HL-60/S4 treated with phorbol 12-myristate 13-acetate at 8.2 ng/mL for 4 days and 3 days (cell line): ENCODE results near the gene SPPL2A.
"Not testable (repeated sequence)": the region's sequence is repeated elsewhere in the genome, so short reads cannot be mapped to it uniquely, and the experiment has no call there.

Experiments used
- in situ Hi-C: fragments of 300-500 bp; cut with MboI; formaldehyde crosslinking; loops from 2 replicates; pipeline ENCODE4 v1.15.0; 2022; ENCODE audit warnings: low sequenced_read_pairs

The SPPL2A gene, protein sequence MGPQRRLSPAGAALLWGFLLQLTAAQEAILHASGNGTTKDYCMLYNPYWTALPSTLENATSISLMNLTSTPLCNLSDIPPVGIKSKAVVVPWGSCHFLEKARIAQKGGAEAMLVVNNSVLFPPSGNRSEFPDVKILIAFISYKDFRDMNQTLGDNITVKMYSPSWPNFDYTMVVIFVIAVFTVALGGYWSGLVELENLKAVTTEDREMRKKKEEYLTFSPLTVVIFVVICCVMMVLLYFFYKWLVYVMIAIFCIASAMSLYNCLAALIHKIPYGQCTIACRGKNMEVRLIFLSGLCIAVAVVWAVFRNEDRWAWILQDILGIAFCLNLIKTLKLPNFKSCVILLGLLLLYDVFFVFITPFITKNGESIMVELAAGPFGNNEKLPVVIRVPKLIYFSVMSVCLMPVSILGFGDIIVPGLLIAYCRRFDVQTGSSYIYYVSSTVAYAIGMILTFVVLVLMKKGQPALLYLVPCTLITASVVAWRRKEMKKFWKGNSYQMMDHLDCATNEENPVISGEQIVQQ

GRCh38 chr15:50765195-50765967 is at the start of gene SPPL2A:
TSS of gene SPPL2A (minus strand) at chr15:50765706. CDS start at chr15:50765533, 173 bp downstream.
- in situ Hi-C loops, result no loop called here

- in situ Hi-C loops, result no loop called here
These were observed 49.1 kb upstream of the SPPL2A start for GRCh38 chr15:50814634-50815033.

- in situ Hi-C loops, result no loop called here
These were observed 48.4 kb upstream of the SPPL2A start for GRCh38 chr15:50813865-50814264.

GRCh38 chr15:50813089-50813488 is 47.6 kb upstream of the SPPL2A start:
- in situ Hi-C loops, result no loop called here

- in situ Hi-C loops, result not testable (repeated sequence)
These were observed 46.6 kb upstream of the SPPL2A start for GRCh38 chr15:50812181-50812506.

DNA sequence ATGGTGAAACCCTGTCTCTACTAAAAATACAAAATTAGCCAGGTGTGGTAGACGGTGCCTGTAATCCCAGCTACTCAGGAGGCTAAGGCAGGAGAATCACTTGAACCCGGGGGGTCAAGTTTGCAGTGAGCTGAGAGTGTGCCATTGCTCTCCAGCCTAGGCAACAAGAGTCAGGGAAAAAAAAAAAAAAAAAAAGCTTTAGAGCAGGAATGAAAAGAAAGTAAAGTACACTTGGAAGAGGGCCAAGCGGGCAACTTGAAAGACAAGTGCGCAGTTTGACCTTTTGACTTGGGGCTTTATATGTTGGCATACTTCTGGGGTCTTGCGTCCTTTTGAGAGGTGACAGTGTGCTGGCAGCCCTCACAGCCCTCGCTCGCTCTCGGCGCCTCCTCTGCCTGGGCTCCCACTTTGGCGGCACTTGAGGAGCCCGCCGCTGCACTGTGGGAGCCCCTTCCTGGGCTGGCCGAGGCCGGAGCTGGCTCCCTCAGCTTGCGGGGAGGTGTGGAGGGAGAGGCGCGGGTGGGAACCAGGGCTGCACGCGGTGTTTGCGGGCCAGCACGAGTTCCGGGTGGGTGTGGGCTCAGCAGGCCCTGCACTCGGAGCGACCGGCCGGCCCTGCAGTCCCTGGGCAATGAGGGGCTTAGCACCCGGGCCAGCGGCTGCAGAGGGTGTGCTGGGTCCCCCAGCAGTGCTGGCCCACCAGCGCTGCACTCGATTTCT is 46.1 kb upstream of the SPPL2A start:
- in situ Hi-C loops, result not testable (repeated sequence)

- in situ Hi-C loops, result no loop called here
These were observed 44.6 kb upstream of the SPPL2A start for GRCh38 chr15:50810128-50810527.

DNA sequence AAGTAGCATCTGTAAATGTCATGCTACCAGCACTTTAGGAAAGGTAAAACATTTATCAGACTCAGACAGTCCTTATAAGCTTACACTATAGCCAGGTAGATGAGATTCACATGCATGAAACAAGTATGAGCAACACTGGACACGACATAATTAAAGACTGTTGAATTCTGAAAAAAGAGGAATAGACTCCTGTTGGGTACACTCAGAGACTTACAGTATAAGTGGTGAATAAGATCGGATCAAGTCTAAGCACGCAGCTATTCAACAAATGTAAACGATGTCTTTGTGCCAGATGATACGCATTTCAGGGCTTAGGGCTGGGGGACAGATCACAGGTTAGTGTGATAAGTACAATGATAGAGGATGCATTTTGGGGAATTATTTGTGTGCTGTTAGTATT is 43.2 kb upstream of the SPPL2A start:
- in situ Hi-C loops, result no loop called here

- in situ Hi-C loops, result no loop called here
These were observed 38.1 kb upstream of the SPPL2A start for GRCh38 chr15:50803479-50804180.

DNA sequence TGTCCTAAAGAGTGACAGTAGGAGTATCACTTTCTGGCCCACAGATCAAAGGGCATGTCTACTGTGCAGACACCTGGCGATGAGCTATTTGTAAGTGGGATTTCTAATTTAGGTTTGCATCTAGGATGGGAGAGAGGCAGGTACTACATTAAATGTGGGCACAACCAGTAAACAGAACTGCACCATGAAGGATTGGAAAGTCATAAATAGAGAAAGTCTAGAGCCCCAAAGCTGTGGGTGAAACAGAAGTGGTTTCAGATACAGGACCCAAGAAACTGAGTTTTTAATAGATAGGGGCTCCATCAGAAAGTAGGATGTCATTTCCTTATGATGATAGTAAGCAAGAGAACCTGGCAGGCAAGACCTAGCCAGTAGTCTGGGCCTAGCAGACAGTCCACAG is 35.2 kb upstream of the SPPL2A start:
- in situ Hi-C loops, result no loop called here

DNA sequence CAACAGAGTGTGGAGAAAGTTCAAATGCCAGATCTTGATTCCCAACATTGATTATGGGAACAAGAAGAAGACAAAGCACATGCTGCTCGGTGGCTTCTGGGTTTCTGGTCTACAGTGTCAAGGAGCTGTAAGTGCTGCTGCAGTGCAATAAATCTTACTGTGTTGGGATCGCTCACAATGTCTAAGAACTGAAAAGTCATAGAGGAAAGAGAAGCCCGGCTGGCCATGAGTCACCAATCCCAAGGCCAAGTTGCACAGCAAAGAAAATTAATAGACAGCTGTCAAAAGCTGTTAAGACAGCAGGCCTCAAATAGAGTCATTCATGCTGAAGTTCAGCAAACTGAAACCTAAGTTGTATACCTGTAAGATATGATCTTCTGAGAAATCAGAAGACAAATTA is 33.2 kb upstream of the SPPL2A start:
- in situ Hi-C loops, result no loop called here

- in situ Hi-C loops, result no loop called here
These were observed 32.4 kb upstream of the SPPL2A start for GRCh38 chr15:50797926-50798325.

GRCh38 chr15:50791486-50791885 is 26.0 kb upstream of the SPPL2A start:
- in situ Hi-C loops, result no loop called here

DNA sequence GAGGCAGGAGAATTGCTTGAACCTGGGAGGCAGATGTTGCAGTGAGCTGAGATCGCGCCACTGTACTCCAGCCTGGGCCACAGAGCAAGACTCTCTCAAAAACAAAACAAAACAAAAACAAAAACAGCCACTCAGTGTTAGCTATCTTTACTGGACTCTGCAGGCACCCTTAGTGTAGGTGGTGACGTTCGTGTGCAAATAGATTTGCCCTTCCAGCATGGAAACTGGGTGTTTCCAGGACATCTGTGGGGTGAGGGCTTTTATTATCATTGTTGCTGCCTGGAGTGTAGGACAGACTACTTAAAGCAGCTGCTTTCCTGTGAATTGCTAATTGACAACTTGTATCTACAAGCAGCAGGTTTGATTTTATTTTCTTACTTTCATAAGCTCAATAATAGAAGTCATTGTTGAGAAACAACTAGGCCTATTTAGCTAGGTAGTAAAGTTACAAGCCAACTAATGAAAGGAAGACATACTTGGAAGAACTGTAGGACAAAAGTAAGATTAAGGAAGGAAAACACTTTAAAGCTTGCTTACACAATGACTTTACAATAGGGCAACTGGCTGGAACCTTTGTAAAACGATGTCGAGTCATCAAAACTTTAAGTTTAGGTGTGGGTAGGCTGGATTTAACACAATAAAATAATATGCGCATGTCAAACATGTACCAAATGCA is 25.4 kb upstream of the SPPL2A start:
- in situ Hi-C loops, result no loop called here

DNA sequence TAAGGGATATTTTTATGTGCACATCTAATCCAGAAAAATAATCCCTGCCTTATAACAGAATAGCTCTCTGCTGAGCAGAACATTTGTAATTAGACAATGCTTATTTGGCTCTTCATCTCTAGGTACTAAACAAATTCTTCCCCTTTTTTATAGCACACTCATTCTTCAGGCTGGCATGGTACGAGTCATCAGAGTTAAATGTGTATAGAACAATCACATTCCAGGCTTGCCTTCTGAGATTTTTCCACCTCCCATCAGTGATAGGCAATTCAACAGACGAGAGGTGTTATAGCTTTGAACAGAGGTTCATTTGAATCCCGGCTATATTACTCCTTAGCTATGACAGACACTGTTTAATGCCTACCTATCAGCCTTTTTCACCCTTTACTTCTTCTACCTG is 21.4 kb upstream of the SPPL2A start:
- in situ Hi-C loops, result no loop called here

DNA sequence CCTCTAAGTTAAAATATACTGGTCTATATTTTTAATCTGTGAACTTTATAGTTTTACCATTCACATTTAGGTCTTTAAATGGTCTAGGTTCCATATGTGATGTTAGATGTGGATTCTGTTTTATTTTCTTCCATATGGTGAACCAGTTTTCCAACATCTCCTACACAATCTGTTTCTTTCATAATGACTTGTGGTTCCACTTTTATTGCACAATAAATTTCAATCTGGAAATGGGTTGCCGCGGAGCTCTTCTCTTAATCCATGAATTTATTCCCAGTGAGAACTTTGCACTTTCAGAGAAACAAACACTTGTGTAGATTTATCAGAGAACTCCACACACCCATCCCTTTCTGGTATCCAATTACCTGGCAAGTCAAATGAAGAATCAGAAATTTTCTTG is 20.9 kb upstream of the SPPL2A start:
- in situ Hi-C loops, result no loop called here

GRCh38 chr15:50783895-50784294 is 18.4 kb upstream of the SPPL2A start:
- in situ Hi-C loops, result no loop called here

DNA sequence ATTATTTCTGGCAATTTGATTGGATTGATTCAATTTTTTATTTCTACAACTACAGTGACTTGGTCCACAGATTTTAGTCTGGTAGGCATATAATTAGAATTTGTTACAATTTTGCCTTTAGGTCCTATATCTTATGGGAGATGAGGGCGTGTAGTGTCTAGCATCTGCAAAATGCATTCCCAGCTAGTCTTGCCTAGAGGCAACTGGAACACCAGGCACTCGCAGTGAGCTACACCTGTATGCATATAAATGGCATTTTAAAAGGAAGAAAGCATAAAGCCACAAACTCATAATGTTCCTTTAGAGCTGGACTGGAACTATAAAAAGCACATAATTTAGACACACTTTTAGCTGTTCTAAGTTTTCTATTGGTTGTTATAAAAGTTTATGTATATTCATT is 17.9 kb upstream of the SPPL2A start:
- in situ Hi-C loops, result no loop called here

DNA sequence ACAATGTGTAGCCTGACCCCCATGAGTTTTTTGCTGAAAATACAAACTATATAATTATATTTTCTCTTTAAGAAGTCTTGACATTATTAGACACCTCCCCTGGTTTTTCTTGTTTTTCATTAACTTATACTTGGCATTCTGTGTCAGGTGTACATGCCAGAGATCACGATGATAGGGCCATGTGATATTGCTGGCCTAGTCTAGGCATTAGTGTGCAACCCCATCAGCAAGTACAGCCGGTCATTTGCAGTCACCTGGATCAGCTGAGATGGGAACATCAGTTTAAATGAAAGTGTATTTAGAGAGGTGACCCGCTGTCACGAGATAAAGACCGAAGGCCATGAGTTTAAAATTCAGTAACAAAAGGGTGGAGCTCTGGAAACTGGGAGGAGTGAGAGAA is 12.6 kb upstream of the SPPL2A start:
- in situ Hi-C loops, result no loop called here

DNA sequence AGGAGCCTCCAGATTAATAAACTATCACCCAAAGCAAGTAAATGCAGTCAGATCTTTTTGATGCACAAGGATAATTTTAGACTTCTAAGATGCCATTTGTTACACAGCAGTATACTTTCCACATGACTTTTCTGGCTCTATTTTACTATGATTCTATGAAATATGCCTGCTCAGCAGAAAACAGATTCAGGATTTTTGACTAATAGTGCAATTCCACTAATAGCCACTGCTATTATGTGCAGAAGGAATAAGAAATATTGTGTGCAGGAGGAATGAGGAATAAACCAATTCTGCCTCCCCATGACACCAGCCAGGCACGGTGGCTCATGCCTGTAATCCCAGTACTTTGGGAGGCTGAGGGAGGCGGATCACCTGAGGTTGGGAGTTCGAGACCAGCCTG is 11.5 kb upstream of the SPPL2A start:
- in situ Hi-C loops, result no loop called here
